NCI-H1092 treated with DMSO at 0.1 percent for 48 hours (cell line): ENCODE measurements around the gene MAGEA9B.
"Not testable (repeated sequence)": the region's sequence is repeated elsewhere in the genome, so short reads cannot be mapped to it uniquely, and the experiment has no call there.

ENCODE experiments used
- DNase-seq: peaks from one replicate; lab custom pipeline; 2025; lab: John Stamatoyannopoulos, UW

Gene MAGEA9B

DNA sequence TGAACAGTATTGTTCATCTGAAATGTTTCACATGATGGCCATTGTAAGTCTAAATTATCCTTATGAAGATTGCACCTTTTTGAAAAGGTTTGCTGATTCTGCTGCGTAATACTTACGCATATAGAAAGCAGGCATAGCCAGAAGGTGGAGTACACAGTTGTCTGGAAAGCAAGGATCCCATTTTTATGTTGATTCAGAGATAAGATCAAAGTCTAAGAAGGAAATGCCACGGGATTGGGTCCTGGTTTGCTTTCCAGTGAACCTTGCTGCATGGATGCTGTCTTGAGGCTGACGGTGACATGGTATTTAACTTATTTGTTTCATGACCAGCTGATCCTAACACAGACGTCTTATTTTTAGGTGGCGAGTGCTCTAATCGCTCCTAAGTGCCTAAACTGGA is 15.5 kb downstream of the MAGEA9B start:
- DNase-seq = no peak

DNA sequence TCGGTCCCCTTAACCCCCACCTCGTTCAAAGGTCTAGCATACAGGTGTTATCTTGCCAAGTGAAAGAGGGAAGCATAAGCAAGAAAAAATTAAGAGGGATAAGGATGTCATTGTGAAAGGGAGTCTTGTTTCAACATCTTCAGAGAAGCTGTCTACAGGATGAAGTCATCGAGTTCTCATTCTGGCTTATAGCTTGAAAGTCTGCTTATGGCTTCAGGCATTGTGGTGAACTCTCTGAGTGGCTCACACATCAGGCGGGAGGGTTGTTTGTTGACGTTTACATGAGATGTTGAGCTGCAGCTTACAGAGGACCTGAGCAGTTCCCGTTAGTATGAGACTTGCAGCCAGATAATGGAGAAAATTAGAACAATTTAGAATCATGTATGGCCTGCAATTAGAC is 16.6 kb downstream of the MAGEA9B start:
- DNase-seq = no peak

DNA sequence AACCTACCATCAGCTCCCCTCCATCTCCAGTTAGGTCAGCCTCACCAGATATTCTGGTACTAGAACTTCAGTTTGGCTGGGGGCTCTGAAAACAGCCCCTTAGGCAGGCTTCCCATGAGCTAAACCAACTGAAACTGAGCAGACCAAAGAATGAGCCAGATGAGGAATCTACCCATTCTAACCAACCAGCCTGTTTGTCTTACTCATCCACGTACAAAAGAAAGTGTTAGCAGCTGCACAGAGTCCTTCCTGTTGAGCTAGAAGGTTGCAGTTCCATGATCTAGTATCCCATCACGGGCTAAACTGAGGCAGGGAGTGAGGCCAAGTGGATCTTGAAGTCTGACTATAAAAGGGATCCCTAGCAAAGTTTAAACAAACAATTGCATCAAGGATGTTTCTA is 17.5 kb downstream of the MAGEA9B start:
- DNase-seq = no peak

DNA sequence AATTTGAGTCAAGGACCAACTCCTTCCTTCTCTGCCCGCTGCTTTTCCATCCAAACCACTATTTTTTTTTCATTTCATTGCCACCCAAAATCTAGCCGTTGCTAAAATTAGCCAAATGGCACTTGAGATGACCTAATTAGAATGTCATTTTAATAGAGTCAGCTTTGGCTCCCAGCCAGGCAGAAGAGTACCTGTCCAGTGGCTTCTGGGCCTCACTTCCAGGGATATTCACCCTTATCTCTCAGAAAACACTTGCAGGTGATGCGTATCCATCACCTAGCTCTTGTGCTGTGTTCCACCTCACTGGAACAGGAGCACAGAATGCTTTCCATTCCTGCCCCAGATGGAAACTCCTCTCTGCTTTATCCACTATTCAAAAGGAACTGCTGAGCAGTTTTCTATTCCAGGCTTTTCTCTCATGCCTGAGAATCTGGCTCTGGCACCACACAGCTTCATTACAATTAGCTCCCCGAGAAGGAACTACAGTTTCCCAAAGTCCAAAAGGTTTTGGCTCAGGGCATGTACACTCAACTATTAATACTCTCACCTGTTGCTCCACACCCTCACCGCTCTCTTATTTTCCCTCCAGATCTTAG is 18.5 kb downstream of the MAGEA9B start:
- no peak for DNase-seq

DNA sequence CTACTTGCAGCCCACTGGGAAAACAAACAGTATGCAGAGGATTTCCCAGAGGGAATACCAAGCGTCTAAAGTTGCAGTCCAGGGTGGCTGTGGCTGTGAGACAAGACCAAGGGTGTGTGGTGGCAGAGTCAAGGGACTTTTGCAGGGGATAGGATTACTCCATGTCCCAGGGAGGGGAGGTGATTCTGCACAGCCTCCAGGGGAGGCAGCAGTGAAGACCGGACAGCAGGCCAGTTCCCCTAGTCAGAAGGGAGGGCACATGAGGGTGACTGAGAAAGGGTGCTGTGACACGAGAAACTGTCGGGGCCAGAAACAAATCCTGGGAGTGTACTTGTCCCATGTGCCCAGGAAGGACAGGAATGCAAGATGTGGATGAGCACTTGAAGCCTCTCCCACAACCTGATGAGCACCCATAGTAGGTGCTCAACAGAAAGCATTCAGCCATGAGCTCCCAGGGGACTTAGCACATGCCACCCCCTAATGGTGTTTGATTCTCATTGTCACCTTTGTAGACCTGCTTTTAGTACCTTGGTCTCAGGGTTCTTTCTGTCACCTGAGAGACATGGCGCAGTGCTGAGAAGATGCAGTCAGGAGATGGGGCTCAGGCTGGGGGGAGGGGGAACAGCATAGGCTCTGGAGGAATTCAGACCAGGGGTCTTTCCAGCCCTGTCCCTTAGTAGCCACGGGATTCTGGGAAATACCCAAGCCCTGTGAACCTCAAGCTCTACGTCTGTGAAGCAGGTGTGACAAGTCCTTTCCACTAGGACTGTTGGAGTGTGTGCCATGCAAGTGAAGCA is 19.4 kb downstream of the MAGEA9B start:
- no peak for DNase-seq

DNA sequence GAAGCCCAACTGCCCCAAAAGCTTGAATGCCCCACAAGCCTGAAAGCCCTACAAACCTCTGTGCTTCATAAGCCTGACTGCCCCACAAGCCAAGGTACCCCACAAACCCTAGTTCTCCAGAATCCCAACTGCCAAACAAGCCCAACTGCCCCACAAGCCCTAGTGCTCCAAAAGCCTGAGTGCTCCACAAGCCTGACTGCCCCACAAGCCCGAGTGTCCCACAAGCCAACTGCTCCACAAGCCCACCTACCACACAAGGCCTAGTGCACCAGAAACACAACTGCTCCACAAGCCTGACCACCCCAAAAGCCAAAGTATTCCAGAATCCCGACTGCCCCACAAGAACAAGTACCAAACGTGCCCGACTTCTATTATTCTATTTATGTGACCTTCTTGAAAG is 23.9 kb downstream of the MAGEA9B start:
- no peak for DNase-seq

DNA sequence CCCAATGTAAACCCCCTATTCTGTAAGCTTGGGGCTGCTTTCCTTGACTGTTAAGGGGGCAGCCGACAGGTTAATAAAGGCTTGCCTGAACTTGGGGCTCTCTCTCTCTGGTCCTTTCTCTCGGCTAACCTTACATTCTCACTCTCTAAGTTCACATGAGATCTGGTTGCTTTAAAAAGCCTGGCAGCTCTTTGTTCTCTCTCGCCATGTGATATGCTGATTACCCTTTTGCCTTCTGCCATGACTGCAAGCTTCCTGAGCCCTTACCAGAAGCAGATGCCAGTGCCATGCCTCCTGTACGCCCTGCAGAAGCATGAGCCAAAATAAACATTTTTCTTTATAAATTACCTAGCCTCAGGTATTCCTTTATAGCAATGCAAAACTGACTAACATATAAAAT is 32.0 kb downstream of the MAGEA9B start:
- not testable (repeated sequence) for DNase-seq

DNA sequence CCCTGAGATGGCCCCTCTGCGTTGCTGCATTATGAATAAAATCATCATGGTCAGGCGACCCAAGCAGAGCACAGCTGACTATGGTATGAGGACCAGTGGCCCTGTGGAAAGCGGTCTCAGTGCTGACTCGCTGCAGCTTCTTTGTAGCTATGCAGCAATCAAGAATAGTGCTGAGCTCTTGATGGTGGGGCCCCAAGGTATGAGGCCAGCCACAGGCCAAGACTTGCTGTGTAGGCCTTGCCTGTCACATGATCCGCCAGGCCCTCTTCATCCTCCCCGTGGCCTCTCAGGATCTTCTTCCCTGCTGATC is 35.4 kb downstream of the MAGEA9B start:
- not testable (repeated sequence) for DNase-seq

DNA sequence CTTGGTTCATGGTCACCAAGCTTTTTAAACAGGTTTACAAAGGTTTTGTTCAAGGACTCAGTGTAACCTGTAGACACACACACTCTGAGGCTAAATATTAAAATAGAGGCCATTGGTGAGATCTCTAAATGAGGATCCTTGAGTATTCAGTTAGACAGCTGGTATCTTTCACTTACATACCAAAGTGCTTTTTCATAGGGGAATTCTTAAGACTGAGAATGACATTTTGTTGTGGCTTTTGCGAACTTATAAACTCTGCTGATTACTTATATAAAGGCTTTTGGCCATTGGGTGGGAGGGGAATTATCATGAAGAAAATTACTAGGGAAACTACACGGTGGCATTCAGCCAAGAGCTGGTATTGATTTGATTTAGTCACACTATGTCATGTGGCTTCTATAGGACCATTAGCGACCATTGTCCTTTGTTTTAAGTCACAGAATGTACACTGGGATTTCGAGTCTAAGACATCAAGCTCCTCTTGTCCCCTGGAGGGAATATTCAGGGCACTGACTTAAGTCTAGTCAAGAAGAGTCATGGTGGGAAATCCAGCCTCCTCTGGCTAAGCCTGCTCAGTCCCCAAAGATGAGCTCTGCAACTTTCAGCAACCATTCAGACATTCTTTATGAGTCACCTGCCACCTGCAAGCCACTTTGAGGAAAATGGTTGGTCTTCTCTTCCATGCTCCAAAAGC is 35.9 kb downstream of the MAGEA9B start:
- not testable (repeated sequence) for DNase-seq

DNA sequence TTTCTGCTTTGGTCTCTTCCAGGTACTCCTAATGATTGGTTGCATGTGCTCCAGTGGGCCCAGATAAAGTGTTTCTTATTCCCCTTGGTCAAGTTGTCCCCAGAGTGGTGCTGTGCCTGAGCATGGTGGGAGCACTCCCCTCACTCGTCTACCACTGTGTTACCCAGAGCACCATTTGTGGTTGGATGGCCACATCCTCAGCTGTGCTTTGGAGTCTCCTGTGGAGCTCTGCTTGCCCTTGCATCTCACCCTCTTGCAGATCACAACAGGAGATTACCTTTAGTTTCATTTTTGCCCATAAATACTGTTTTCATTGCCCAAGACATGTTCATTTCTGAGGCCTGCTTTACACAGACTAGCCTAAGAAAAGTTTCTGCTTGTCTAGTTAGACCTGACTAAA is 36.8 kb downstream of the MAGEA9B start:
- not testable (repeated sequence) for DNase-seq

DNA sequence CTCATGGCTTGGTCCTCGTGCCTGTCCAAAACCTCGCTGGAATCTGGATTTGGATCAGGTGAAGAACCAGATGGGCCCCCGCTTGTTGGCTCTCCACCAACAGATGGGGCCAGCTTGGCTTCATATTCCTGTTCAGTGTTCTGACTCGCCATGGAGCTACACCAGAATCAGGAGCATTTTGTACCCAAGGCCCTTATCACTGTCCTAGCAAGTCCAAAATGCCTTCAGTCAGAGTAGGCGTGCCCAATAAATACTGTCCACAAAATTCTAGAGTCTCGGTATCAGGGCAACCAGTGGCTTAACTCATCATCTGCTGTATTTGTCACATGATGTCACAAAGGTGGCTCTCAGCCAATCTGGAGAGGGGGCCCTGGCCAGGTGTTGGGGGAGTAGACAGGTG is 37.6 kb downstream of the MAGEA9B start, which contains the start of gene HSFX3:
HSFX3 (minus strand) TSS at position 224 of the 400 bp plus-strand sequence; CDS start at position 152, 72 bp downstream.
- DNase-seq = not testable (repeated sequence)

DNA sequence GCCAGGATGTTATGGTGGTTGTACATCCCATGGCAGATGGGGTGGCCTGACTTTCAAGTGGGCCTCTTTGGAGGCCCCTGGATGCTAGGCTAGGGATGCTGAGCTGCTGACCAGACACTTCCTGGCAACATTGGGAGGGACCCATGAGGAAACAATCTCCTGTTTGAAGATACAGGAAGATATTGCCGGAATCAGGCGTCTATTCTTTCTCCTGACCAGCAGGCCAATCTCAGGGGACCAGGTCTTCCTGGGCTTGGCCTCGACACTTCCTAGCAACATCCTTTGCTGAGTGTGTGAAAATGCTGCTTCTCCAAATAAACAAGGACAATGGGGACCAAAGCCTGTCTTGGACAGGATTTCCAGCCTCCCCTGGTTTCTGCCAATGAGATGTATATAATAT is 39.5 kb downstream of the MAGEA9B start:
- DNase-seq = not testable (repeated sequence)

DNA sequence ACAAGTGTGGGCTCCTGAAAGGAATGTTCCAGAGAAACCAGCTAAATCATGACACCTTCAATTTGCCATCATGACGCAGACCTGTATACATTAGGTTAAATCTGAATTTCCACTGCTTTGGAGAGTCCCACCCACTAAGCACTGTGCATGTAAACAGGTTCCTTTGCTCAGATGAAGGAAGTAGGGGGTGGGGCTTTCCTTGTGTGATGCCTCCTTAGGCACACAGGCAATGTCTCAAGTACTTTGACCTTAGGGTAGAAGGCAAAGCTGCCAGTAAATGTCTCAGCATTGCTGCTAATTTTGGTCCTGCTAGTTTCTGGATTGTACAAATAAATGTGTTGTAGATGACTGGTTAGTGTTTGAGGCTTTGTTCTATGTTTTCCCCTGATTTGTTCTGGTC is 40.3 kb downstream of the MAGEA9B start:
- DNase-seq = not testable (repeated sequence)

DNA sequence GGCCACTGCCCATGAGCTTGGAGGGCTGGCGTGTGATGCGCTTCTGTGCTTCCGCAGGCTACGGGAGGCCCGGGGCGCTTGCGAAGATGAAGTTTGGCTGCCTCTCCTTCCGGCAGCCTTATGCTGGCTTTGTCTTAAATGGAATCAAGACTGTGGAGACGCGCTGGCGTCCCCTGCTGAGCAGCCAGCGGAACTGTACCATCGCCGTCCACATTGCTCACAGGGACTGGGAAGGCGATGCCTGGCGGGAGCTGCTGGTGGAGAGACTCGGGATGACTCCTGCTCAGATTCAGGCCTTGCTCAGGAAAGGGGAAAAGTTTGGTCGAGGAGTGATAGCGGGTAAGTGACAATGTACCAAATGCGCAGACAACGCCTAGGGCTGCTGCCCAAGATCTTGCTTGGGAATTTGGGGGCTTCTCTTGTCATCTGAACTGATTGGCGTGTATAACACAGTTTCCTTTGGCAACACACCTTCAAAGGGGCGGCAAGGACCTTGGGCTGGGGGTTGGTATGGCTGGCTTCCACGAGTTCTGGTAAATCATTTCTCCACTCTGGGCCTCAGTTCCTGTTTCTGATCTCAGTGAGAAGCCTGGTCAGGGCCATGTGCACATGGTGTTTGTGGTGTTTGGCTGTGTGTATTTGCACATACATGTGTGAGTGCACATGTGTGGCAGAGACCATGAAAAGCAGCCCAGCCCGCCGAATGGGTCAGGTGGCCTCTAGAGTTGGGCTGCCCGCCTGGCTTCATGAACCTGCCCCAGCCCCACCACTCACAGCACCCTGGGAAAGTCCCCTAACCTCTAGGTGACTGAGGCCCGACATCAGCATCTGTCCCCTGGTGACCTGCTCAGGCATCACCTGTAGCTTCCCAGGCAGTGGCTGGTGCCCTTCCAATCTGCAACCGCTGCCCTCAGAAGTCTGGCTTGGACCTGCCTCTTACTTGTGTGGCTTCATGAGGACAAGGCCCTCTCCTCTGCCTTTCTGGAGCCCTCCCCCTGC is 41.4 kb downstream of the MAGEA9B start:
- DNase-seq = not testable (repeated sequence)

DNA sequence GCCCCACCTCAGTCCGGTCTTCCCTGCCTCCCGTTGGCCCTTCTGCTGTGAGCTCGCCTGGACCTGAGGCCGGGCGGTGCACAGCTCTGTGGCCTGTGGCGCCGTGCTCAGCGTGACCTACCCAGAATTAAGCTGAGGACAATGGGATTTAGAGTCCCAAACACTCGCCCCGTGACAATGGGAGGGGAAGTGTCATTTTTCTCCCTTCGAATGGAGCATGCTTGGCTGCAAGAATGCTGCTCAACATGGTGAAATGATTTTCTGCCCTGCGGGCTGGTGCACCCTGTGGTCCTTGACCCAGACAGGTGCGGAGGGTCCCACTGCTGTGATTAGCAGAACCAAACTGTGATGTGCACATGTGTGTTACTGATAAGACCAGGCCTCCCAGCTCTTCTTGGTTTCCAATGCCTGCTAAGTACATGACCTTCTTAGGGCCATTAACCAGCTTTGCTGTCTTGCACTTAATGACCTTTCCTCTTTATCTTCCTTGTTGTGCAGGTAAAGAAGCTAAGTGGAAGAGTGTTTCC is 45.7 kb downstream of the MAGEA9B start:
- DNase-seq = no peak

DNA sequence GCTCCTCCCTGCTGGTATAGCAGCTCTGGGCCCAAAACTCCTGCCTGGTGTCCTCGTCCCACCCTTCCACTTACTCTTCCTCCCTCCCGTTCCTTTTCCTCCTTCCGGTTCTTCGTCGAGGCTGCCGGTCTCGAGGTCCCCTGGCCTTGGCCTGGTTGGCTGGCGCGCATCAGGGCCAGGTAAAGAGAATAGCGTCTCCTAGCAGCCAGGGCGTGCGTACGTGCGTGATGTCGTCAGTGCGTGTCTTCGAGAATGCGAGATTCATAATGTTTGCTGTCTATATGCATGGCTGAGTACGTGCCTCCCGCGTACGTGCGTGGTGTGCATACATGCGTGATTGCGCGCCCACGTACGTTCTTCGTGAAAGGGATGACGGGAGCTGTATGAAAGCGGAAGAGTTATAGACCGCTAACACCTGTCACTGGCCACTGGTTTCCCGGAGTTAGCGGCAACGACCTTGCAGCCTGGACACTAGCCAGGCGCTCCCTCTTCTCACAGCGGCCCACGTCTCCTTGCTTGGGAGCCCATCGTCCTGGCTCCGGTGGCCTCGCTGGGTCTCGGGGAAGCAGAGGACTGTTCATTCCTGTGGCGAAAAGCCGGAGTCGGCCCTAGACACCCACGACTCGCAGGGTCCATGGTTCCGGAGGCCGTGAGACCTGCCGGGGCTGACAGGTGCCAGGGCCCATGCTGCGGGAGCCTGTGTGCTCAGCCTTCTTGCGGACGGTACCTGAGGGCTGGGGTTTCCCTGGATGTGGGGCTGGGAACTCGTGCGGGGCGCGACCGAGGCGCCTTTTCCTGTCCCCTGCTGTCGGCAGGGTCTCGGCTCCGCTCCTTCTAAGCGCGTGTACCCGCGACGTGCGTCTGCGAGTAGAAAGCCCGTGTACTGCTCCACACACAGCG is 46.4 kb downstream of the MAGEA9B start, which contains the start of gene EOLA1:
EOLA1 (plus strand) TSS at position 392 of the 900 bp plus-strand sequence. CDS start 4,619 bp downstream, outside the sequence.
- peak; percentile 97 for DNase-seq

DNA sequence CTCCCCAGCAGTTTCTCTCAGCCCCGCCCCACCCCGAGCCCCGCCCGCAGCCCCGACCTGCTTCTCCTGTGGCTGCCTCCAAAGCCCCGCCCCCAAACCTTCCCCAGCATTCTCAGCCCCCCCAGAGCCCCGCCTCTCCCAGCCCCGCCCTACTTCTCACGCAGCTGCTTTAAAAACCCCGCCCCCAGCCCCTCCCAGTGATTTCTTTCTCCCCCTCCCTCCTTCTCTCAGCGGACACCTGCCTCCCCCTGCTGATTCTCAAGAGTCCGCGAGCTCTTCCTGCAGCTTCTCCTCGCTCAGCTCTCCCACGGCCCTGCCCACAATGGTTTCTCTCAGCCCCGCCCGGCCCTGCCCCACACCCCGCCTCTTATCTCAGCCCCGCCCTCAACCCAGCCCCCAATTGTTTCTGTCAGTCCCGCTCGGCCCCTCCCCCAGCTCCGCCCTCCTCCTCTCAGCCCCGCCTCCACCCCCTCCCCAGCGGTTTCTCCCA is 47.1 kb downstream of the MAGEA9B start:
- peak; percentile 95 for DNase-seq

DNA sequence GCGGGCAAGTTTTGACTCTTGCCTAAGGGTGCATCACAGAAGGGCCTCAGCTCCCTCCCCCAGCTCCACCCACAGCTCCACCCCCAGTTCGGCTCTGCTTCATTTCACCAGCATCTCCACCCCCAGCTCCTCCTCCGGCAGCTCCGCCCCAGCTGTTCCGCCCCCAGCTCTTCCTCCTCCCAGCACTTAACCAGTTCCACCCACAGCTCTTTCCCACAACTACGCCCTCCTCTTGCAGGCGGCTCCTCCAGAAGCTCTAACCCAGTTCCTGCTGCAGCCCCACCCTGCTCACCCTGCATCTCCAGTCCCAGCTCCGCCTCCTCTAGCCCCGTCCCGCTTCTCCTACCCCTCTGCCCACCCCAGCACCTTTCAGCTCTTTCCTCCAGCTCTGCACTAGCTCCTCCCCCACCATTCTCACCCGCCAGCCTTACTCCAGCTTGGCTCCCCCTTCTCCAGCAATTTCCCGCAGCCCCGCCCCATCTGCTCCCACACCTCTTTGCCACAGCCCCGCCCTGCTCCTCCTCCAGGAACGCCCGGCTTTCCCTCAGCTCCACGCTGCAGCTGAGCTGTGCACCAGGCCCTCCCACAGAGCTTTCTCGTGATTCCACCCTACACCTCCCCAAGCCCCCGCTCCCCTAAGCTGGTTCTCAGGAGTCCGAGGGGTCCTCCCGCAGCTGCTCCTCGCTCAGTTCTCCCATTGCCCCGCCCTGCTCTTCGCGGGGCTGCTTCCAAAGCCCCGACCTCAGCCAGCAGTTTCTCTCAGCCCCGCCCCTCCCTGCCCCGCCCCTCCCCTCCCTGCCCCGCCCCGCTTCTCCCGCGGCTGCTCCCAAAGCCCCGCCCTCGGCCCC is 47.8 kb downstream of the MAGEA9B start:
- peak; percentile 86 for DNase-seq

DNA sequence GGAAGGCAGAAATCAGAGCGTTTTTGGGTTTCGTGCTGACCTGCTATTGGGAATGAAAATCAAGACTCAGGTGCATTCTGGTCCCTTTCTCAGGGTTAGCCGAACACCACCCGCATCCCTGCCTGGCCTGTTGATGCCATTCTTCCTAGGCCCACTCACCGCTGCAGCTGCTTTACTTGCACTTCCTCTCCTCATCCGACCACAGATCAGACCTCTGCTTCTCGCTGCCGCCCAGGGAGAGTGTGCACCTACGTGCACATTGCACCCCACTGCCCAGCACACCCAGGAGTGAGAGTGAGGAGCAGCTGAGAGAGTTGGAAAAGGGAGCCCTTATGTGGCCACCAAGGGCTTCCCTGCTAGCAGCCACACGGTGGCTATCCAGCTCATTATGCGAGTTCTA is 49.8 kb downstream of the MAGEA9B start:
- not testable (repeated sequence) for DNase-seq
